ENCODE measurements around the gene TP63. TPM values are rescaled to one million over a fixed set of nuclear protein-coding genes. Genes with fewer than 3 reads are reported as not detected.

The TP63 gene
- total and polyA plus RNA-seq, 2 donors (not counting 3 experiments of a cell fraction or from before 2014, with no cell fraction given), result not detected

DNA sequence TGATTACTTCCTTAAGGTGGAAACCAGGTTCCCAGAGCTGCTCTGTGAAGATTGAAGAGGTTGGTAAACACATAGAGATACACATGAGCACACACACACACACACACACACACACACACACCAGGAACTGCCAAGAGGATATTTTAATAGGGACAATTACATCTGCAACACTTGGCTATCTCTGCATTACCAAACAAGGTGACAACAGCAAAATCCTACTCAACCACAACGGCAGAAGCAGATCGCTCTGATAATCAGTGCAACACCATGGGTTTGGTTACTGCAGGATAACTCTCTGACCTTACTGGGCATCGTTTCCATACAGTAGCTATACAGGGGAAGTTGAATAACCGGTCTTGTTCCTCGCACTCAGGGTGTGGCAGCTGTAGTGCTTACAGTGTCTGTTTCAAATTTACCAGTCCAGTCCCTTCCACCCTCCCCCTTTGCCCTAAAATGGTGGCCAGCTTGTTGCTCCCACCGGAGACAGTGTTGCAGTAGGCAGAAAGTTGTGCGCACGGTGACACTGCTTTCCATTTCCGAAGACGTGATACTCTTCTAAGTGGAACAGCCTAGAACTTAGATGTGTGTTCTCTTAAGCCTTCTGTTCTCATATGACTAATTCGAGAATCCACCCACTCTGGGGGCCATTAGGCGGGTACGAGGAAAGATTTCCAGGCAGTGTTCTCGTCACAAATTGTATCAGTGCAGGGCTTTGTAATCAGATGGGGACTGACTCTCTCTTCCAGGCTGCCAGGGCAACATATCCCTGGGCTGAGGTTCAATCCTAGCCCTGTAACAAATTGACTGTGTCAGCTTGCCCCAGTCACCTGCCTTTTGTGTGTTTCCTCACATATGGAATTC, 313.3 kb downstream of the TP63 start:
- Histone ChIP-seq H3K4me2 (ENCODE audit: insufficient read depth, low read length) (no peak overlapping the region), H4K20me1 (replicated peaks; ENCODE audit: control insufficient read depth, extremely low read depth, insufficient read depth, low read length) (no peaks in the 10 kb centered on the region), H3K27ac (ENCODE audit: insufficient read depth, low read depth, low read length) (no peak overlapping the region), H3K27me3 (ENCODE audit: control insufficient read depth in 2 of 2, insufficient read depth in 2 of 2, low read length in 2 of 2) (no peaks in the 10 kb centered on the region), H3K36me3 (ENCODE audit: control insufficient read depth in 2 of 2, extremely low read depth in 1 of 2, insufficient read depth in 2 of 2, low read length in 2 of 2) (no peaks in the 10 kb centered on the region), H3K9ac (replicated peaks; ENCODE audit: extremely low read depth, insufficient read depth, low read length) (no peak overlapping the region), H3K9me1 (replicated peaks; ENCODE audit: control insufficient read depth, extremely low read depth, insufficient read depth, low read length) (no peaks in the 10 kb centered on the region), H3K4me3 (replicated peaks in 1 of 3; ENCODE audit: insufficient read depth in 1 of 3, low read depth in 1 of 3, low read length in 3 of 3) (no peak overlapping the region), H3K4me1 (ENCODE audit: control insufficient read depth, extremely low read depth, insufficient read depth, low read length) (peaks cover 3% of the 10 kb centered on the region), H3K79me2 (ENCODE audit: control insufficient read depth, insufficient read depth, low read length) (no peaks in the 10 kb centered on the region), H2AFZ (ENCODE audit: low read depth, low read length) (peak overlapping the region; percentile 46), H3K9me3 (replicated peaks; ENCODE audit: control insufficient read depth, insufficient read depth, low read length) (no peaks in the 10 kb centered on the region)
- no peak for FAIRE-seq
- POLR2A ChIA-PET, result no interaction called here
- intact Hi-C loops (cut with micrococcal nuclease), result loop anchor here (5.0 kb wide), 1 partner anchor 212 kb away; no protein-coding TSS in a partner anchor
- dilution Hi-C loops (cut with MboI; ENCODE audit: extremely low pct_ligation_motif_present, low sequenced_read_pairs), result no loop called here
- CTCF ChIA-PET, result interaction anchor here (1.3 kb wide), 1 partner anchor 293 kb away, joined by 4 read pairs; no protein-coding TSS in a partner anchor
- no TSS peak for BruUV-seq (replicated peaks)
- DNase-seq (ENCODE audit: low read depth, low spot score), result no peak
- TF ChIP-seq GATA2 (IDR thresholded peaks at IDR 0.05; ENCODE audit: insufficient read depth, insufficient read length, low read depth, low read length), result peak; percentile 36
- TF ChIP-seq EZH2 (IDR thresholded peaks at IDR 0.05; ENCODE audit: borderline replicate concordance, low read depth, low read length, severe bottlenecking), result no peak

GRCh38 chr3:189945935-189946709, 314.9 kb downstream of the TP63 start:
- H3K4me1 ChIP-seq (ENCODE audit: control insufficient read depth, extremely low read depth, insufficient read depth, low read length), result peaks cover 3% of the 10 kb centered on the region

More at GRCh38 chr3:189945935-189946709, 314.9 kb downstream of the TP63 start:
- TF ChIP-seq MYC (IDR thresholded peaks at IDR 0.05; ENCODE audit: low read depth, low read length) (no peak), POLR2AphosphoS5 (IDR thresholded peaks at IDR 0.05; ENCODE audit: insufficient read depth, low read depth, low read length) (no peak), GATA2 (IDR thresholded peaks at IDR 0.05; ENCODE audit: insufficient read depth, insufficient read length, low read depth, low read length) (no peak), FOS (IDR thresholded peaks at IDR 0.05; ENCODE audit: borderline replicate concordance, insufficient read depth, low read length) (no peak), POLR2A (IDR thresholded peaks at IDR 0.05; ENCODE audit: low read depth, low read length) (no peak), EZH2 (IDR thresholded peaks at IDR 0.05; ENCODE audit: borderline replicate concordance, low read depth, low read length, severe bottlenecking) (no peak), CTCF (IDR thresholded peaks at IDR 0.05; ENCODE audit: extremely low read depth in 1 of 2, insufficient read depth in 1 of 2, low read depth in 1 of 2, low read length in 2 of 2) (no peak), JUN (IDR thresholded peaks at IDR 0.05; ENCODE audit: borderline replicate concordance, insufficient read depth, insufficient read length, low read depth) (no peak)
- TF ChIP-seq, protein P1, sequence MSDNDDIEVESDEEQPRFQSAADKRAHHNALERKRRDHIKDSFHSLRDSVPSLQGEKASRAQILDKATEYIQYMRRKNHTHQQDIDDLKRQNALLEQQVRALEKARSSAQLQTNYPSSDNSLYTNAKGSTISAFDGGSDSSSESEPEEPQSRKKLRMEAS (IDR thresholded peaks at IDR 0.05; ENCODE audit: insufficient read depth, insufficient read length), result no peak
- DNase-seq (ENCODE audit: low read depth, low spot score), result no peak
- no peak overlapping the region for H3K4me2 ChIP-seq (ENCODE audit: insufficient read depth, low read length)
- CTCF ChIA-PET, result interaction anchor here (3.7 kb wide), 2 partner anchors 8 to 294 kb away, joined by 44 to 158 read pairs; no protein-coding TSS in a partner anchor
- H3K79me2 ChIP-seq (ENCODE audit: control insufficient read depth, insufficient read depth, low read length), result no peaks in the 10 kb centered on the region
- no peak overlapping the region for H3K27ac ChIP-seq (ENCODE audit: insufficient read depth, low read depth, low read length)
- H3K27me3 ChIP-seq (ENCODE audit: control insufficient read depth in 2 of 2, insufficient read depth in 2 of 2, low read length in 2 of 2), result no peaks in the 10 kb centered on the region
- no TSS peak for BruUV-seq (replicated peaks)
- intact Hi-C loops (cut with micrococcal nuclease), result loop anchor here (5.0 kb wide), 1 partner anchor 214 kb away; no protein-coding TSS in a partner anchor
- no peaks in the 10 kb centered on the region for H3K9me1 ChIP-seq (replicated peaks; ENCODE audit: control insufficient read depth, extremely low read depth, insufficient read depth, low read length)
- no peaks in the 10 kb centered on the region for H3K9me3 ChIP-seq (replicated peaks; ENCODE audit: control insufficient read depth, insufficient read depth, low read length)
- no peak for FAIRE-seq
- no peak overlapping the region for H3K9ac ChIP-seq (replicated peaks; ENCODE audit: extremely low read depth, insufficient read depth, low read length)
- H3K36me3 ChIP-seq (ENCODE audit: control insufficient read depth in 2 of 2, extremely low read depth in 1 of 2, insufficient read depth in 2 of 2, low read length in 2 of 2), result no peaks in the 10 kb centered on the region
- H2AFZ ChIP-seq (ENCODE audit: low read depth, low read length), result no peak overlapping the region
- H3K4me3 ChIP-seq (replicated peaks in 1 of 3; ENCODE audit: insufficient read depth in 1 of 3, low read depth in 1 of 3, low read length in 3 of 3), result no peak overlapping the region
- POLR2A ChIA-PET, result no interaction called here
- no peaks in the 10 kb centered on the region for H4K20me1 ChIP-seq (replicated peaks; ENCODE audit: control insufficient read depth, extremely low read depth, insufficient read depth, low read length)
- dilution Hi-C loops (cut with MboI; ENCODE audit: extremely low pct_ligation_motif_present, low sequenced_read_pairs), result no loop called here

Measured in endothelial cell of umbilical vein (primary cell).